Measurements from ENCODE around the gene OLIG2.

The OLIG2 gene

DNA sequence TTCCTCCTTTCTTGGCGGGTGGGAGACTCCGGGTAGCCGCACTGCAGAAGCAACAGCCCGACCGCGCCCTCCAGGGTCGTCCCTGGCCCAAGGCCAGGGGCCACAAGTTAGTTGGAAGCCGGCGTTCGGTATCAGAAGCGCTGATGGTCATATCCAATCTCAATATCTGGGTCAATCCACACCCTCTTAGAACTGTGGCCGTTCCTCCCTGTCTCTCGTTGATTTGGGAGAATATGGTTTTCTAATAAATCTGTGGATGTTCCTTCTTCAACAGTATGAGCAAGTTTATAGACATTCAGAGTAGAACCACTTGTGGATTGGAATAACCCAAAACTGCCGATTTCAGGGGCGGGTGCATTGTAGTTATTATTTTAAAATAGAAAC, 2.5 kb downstream of the OLIG2 start:
- no peak for TF ChIP-seq TCF12 (IDR thresholded peaks at IDR 0.05; ENCODE audit: low read depth)
- TF ChIP-seq TAF1 (IDR thresholded peaks at IDR 0.05; ENCODE audit: low read depth) = no peak
- no peak for TF ChIP-seq EGR1 (IDR thresholded peaks at IDR 0.05)
- TF ChIP-seq CREB1 (IDR thresholded peaks at IDR 0.05; ENCODE audit: low read depth) = no peak
- TF ChIP-seq, protein P1, sequence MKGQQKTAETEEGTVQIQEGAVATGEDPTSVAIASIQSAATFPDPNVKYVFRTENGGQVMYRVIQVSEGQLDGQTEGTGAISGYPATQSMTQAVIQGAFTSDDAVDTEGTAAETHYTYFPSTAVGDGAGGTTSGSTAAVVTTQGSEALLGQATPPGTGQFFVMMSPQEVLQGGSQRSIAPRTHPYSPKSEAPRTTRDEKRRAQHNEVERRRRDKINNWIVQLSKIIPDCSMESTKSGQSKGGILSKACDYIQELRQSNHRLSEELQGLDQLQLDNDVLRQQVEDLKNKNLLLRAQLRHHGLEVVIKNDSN (IDR thresholded peaks at IDR 0.05) = no peak
- TF ChIP-seq ZBTB7A (IDR thresholded peaks at IDR 0.05; ENCODE audit: low read depth) = no peak
- TF ChIP-seq CEBPB (IDR thresholded peaks at IDR 0.05) = no peak
- no peak for TF ChIP-seq TEAD4 (IDR thresholded peaks at IDR 0.05)
- no peak for TF ChIP-seq NFIC (IDR thresholded peaks at IDR 0.05)
- TF ChIP-seq, protein P2, sequence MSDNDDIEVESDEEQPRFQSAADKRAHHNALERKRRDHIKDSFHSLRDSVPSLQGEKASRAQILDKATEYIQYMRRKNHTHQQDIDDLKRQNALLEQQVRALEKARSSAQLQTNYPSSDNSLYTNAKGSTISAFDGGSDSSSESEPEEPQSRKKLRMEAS (IDR thresholded peaks at IDR 0.05) = no peak
- no peak for TF ChIP-seq EP300 (IDR thresholded peaks at IDR 0.05; ENCODE audit: borderline replicate concordance)
- no peak for TF ChIP-seq YY1 (IDR thresholded peaks at IDR 0.05; ENCODE audit: low read depth)
- no peak for TF ChIP-seq RAD21 (IDR thresholded peaks at IDR 0.05; ENCODE audit: low read depth)

DNA sequence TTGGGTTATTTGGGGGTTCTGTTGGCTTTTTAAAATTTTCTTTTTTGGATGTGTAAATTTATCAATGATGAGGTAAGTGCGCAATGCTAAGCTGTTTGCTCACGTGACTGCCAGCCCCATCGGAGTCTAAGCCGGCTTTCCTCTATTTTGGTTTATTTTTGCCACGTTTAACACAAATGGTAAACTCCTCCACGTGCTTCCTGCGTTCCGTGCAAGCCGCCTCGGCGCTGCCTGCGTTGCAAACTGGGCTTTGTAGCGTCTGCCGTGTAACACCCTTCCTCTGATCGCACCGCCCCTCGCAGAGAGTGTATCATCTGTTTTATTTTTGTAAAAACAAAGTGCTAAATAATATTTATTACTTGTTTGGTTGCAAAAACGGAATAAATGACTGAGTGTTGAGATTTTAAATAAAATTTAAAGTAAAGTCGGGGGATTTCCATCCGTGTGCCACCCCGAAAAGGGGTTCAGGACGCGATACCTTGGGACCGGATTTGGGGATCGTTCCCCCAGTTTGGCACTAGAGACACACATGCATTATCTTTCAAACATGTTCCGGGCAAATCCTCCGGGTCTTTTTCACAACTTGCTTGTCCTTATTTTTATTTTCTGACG, 3.1 kb downstream of the OLIG2 start:
- TF ChIP-seq EGR1 (IDR thresholded peaks at IDR 0.05) (no peak), TAF1 (IDR thresholded peaks at IDR 0.05; ENCODE audit: low read depth) (no peak), TCF12 (IDR thresholded peaks at IDR 0.05; ENCODE audit: low read depth) (no peak), FOXM1 (IDR thresholded peaks at IDR 0.05; ENCODE audit: borderline replicate concordance, low read depth) (no peak), EP300 (IDR thresholded peaks at IDR 0.05; ENCODE audit: borderline replicate concordance) (no peak), CEBPB (IDR thresholded peaks at IDR 0.05) (no peak)
- TF ChIP-seq, protein P3, sequence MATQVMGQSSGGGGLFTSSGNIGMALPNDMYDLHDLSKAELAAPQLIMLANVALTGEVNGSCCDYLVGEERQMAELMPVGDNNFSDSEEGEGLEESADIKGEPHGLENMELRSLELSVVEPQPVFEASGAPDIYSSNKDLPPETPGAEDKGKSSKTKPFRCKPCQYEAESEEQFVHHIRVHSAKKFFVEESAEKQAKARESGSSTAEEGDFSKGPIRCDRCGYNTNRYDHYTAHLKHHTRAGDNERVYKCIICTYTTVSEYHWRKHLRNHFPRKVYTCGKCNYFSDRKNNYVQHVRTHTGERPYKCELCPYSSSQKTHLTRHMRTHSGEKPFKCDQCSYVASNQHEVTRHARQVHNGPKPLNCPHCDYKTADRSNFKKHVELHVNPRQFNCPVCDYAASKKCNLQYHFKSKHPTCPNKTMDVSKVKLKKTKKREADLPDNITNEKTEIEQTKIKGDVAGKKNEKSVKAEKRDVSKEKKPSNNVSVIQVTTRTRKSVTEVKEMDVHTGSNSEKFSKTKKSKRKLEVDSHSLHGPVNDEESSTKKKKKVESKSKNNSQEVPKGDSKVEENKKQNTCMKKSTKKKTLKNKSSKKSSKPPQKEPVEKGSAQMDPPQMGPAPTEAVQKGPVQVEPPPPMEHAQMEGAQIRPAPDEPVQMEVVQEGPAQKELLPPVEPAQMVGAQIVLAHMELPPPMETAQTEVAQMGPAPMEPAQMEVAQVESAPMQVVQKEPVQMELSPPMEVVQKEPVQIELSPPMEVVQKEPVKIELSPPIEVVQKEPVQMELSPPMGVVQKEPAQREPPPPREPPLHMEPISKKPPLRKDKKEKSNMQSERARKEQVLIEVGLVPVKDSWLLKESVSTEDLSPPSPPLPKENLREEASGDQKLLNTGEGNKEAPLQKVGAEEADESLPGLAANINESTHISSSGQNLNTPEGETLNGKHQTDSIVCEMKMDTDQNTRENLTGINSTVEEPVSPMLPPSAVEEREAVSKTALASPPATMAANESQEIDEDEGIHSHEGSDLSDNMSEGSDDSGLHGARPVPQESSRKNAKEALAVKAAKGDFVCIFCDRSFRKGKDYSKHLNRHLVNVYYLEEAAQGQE (IDR thresholded peaks at IDR 0.05; ENCODE audit: low read depth) = no peak

DNA sequence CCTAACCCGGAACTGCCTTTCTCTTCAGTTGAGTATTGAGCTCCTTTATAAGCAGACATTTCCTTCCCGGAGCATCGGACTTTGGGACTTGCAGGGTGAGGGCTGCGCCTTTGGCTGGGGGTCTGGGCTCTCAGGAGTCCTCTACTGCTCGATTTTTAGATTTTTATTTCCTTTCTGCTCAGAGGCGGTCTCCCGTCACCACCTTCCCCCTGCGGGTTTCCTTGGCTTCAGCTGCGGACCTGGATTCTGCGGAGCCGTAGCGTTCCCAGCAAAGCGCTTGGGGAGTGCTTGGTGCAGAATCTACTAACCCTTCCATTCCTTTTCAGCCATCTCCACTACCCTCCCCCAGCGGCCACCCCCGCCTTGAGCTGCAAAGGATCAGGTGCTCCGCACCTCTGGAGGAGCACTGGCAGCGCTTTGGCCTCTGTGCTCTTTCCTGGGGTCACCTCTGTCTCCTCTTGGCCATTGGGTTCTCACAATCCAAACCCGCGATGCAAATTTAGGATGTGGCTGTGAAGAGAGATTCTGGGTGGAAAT, 3.7 kb downstream of the OLIG2 start:
- TF ChIP-seq TEAD4 (IDR thresholded peaks at IDR 0.05) = no peak
- no peak for TF ChIP-seq CEBPB (IDR thresholded peaks at IDR 0.05)
- TF ChIP-seq, protein P1 (IDR thresholded peaks at IDR 0.05) = no peak
- no peak for TF ChIP-seq RAD21 (IDR thresholded peaks at IDR 0.05; ENCODE audit: low read depth)
- TF ChIP-seq, protein P3 (IDR thresholded peaks at IDR 0.05; ENCODE audit: low read depth) = no peak
- no peak for TF ChIP-seq EGR1 (IDR thresholded peaks at IDR 0.05)
- no peak for TF ChIP-seq NFIC (IDR thresholded peaks at IDR 0.05)
- no peak for TF ChIP-seq FOXM1 (IDR thresholded peaks at IDR 0.05; ENCODE audit: borderline replicate concordance, low read depth)
- TF ChIP-seq EP300 (IDR thresholded peaks at IDR 0.05; ENCODE audit: borderline replicate concordance) = no peak
- TF ChIP-seq TCF12 (IDR thresholded peaks at IDR 0.05; ENCODE audit: low read depth) = no peak
- no peak for TF ChIP-seq ZBTB7A (IDR thresholded peaks at IDR 0.05; ENCODE audit: low read depth)
- no peak for TF ChIP-seq YY1 (IDR thresholded peaks at IDR 0.05; ENCODE audit: low read depth)
- TF ChIP-seq CREB1 (IDR thresholded peaks at IDR 0.05; ENCODE audit: low read depth) = no peak
- no peak for TF ChIP-seq TAF1 (IDR thresholded peaks at IDR 0.05; ENCODE audit: low read depth)

DNA sequence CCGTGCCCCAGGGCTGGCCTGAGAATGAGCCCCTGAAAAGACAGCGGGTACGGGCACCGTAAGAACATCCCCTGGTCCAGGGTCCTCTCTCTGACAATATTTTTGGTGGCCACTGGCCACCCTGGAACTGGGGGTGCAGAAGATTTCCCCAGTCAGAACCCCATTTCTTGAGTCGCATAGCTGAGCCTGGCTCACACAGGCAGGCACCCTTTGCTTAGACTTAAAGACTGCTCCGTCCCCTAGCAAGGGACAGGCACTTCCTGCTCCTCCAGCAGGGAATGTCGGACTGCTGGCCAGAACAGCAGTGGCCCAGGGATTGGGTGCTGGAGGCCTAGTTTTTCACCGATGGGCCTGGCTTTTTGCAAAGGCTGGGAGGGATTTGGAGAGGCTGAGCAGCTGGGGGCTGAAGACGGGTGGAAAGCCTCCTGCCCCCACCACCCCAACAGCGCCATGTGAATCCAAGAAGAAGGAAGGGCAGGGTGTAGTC, 4.3 kb downstream of the OLIG2 start:
- TF ChIP-seq TAF1 (IDR thresholded peaks at IDR 0.05; ENCODE audit: low read depth) = no peak

DNA sequence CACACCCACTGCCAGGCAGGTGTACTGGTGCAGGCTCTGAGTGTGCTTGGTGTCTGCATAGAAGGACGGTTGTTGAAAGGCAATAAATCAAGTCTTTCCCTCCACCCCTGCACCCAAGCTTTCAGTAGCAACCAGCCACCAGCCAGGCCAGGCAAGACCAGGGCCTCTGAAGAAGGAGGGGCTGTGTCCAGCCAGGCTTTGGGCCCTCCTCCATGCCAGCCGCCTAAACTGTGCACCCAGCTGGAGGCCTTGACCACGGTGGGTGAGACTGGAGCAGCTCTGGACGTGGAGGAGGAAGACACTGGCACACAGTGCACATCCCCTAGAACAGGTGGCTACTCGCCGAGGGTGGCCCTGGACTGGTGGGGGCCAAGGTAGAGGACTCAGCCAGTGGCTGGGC, 4.9 kb downstream of the OLIG2 start:
- TF ChIP-seq ZBTB7A (IDR thresholded peaks at IDR 0.05; ENCODE audit: low read depth) (no peak), YY1 (IDR thresholded peaks at IDR 0.05; ENCODE audit: low read depth) (no peak), EGR1 (IDR thresholded peaks at IDR 0.05) (no peak), CEBPB (IDR thresholded peaks at IDR 0.05) (no peak)

DNA sequence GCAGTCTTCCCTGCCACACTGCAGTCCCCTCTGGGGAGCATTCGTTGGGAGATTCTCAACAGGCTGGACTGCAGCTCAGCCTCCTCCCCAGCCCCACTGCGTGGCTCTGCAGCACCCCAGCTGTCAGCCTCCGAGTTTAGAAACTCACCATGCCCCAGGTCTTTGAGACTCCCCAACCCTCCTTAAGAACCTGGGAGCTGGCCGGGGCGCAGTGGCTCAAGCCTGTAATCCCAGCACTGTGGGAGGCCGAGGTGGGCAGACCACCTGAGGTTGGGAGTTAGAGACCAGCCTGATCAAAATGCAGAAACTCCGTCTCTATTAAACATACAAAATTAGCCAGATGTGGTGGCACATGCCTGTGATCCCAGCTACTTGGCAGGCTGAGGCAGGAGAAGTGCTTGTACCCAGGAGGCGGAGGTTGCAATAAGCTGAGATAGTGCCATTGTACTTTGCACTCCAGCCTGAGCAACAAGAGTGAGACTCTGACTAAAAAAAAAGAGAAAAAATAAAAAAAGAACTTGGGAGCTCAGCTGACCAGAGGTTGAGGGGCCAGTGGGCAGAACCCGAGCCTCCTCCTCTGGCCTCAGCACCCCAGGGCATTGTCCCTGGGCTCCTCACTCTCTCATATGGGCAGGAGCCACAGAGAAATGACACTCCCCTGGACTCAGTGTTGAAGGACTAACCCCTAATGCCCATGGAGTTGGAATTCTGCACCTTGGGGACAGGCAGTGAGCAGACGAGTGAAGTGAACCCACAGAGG, 5.6 kb downstream of the OLIG2 start:
- TF ChIP-seq, protein P3 (IDR thresholded peaks at IDR 0.05; ENCODE audit: low read depth) = no peak
- TF ChIP-seq ZBTB7A (IDR thresholded peaks at IDR 0.05; ENCODE audit: low read depth) (no peak), TCF12 (IDR thresholded peaks at IDR 0.05; ENCODE audit: low read depth) (no peak), EGR1 (IDR thresholded peaks at IDR 0.05) (no peak), RAD21 (IDR thresholded peaks at IDR 0.05; ENCODE audit: low read depth) (no peak), YY1 (IDR thresholded peaks at IDR 0.05; ENCODE audit: low read depth) (no peak), CREB1 (IDR thresholded peaks at IDR 0.05; ENCODE audit: low read depth) (no peak), EP300 (IDR thresholded peaks at IDR 0.05; ENCODE audit: borderline replicate concordance) (no peak), TAF1 (IDR thresholded peaks at IDR 0.05; ENCODE audit: low read depth) (no peak), NFIC (IDR thresholded peaks at IDR 0.05) (no peak), CEBPB (IDR thresholded peaks at IDR 0.05) (no peak), TEAD4 (IDR thresholded peaks at IDR 0.05) (no peak), FOXM1 (IDR thresholded peaks at IDR 0.05; ENCODE audit: borderline replicate concordance, low read depth) (no peak)
- TF ChIP-seq, protein P2 (IDR thresholded peaks at IDR 0.05) = no peak
- TF ChIP-seq, protein P1 (IDR thresholded peaks at IDR 0.05) = no peak

Measured in Ishikawa (cell line).